HEK293 (cell line): Measurements from ENCODE around the gene HPSE2.

Source experiments
- CTCF ChIA-PET: fragments of 350-600 bp; formaldehyde crosslinking; extraction: SDS; loops from one replicate; lab custom pipeline; 2021; ENCODE audit warnings: antibody characterized with exemption; lab: Yijun Ruan, JAX
- POLR2A ChIA-PET: fragments of 300-600 bp; formaldehyde crosslinking; extraction: SDS; loops from one replicate; lab custom pipeline; 2020; ENCODE audit warnings: antibody characterized with exemption, inconsistent platforms; lab: Yijun Ruan, JAX
- H3K27ac ChIP-seq: fragments of 200-500 bp; sonication (Bioruptor generic); 2 replicates; pipeline ENCODE4 v1.5.1; 2014; ENCODE audit warnings: low read depth, low read length, control low read depth, inconsistent platforms; ENCODE audit errors: extremely low read depth
- H3K36me3 ChIP-seq, 2 experiments: fragments of 200-500 bp in 1 of 2; sonication (Bioruptor generic) in 1 of 2; 1 replicate in 1 of 2; 2 replicates in 1 of 2; pipeline ENCODE4 v1.5.1; 2014 to 2017; ENCODE audit warnings: inconsistent platforms in 2 of 2, low read length in 2 of 2; ENCODE audit not compliant: control insufficient read depth in 2 of 2, insufficient read depth in 1 of 2
- H3K4me1 ChIP-seq: fragments of 200-500 bp; sonication (Bioruptor generic); 2 replicates; pipeline ENCODE4 v1.5.1; 2014; ENCODE audit warnings: mild to moderate bottlenecking, low read length, inconsistent platforms; ENCODE audit not compliant: control insufficient read depth, insufficient read depth
- H3K4me3 ChIP-seq: 2 replicates; pipeline ENCODE4 v1.5.1; 2011; ENCODE audit warnings: low read depth, mild to moderate bottlenecking, control low read depth, low read length, moderate library complexity
- H3K9me3 ChIP-seq: fragments of 200-500 bp; sonication (Bioruptor generic); 2 replicates; pipeline ENCODE4 v1.5.1; 2014; ENCODE audit warnings: low read depth, low read length, inconsistent platforms; ENCODE audit not compliant: control insufficient read depth, insufficient read depth
- HOXD13 ChIP-seq: sonication (generic); formaldehyde crosslinking; IDR thresholded peaks from 2 replicates; pipeline ENCODE4 v1.8.0; 2022; ENCODE audit warnings: missing genetic modification reagents, borderline replicate concordance
- KLF16 ChIP-seq: fragments of 450-650 bp; formaldehyde crosslinking; IDR thresholded peaks from 2 replicates; pipeline ENCODE4 v1.5.1; 2017; ENCODE audit warnings: missing biosample characterization, missing genetic modification characterization
- KLF7 ChIP-seq: fragments of 450-650 bp; formaldehyde crosslinking; IDR thresholded peaks from 2 replicates; pipeline ENCODE4 v1.5.1; 2016; ENCODE audit warnings: missing biosample characterization, missing genetic modification characterization, borderline replicate concordance
- OSR2 ChIP-seq: fragments of 450-650 bp; formaldehyde crosslinking; IDR thresholded peaks from 2 replicates; pipeline ENCODE4 v1.5.1; 2016; ENCODE audit warnings: missing biosample characterization, missing genetic modification characterization
- PRDM4 ChIP-seq: fragments of 450-650 bp; formaldehyde crosslinking; IDR thresholded peaks from 2 replicates; pipeline ENCODE4 v1.5.1; 2017; ENCODE audit warnings: missing biosample characterization, missing genetic modification characterization
- WT1 ChIP-seq: fragments of 450-650 bp; formaldehyde crosslinking; IDR thresholded peaks from 2 replicates; pipeline ENCODE4 v1.5.1; 2016; ENCODE audit warnings: missing biosample characterization, missing genetic modification characterization
- ZBTB20 ChIP-seq: fragments of 450-650 bp; formaldehyde crosslinking; IDR thresholded peaks from 2 replicates; pipeline ENCODE4 v1.5.1; 2016; ENCODE audit warnings: missing biosample characterization, missing genetic modification characterization
- ZFP37 ChIP-seq: fragments of 450-650 bp; formaldehyde crosslinking; IDR thresholded peaks from 2 replicates; pipeline ENCODE4 v1.5.1; 2016; ENCODE audit warnings: missing biosample characterization, missing genetic modification characterization
- ZFP69B ChIP-seq: fragments of 450-650 bp; formaldehyde crosslinking; IDR thresholded peaks from 2 replicates; pipeline ENCODE4 v1.5.1; 2016; ENCODE audit warnings: missing biosample characterization, missing genetic modification characterization
- ZIC2 ChIP-seq: fragments of 450-650 bp; formaldehyde crosslinking; IDR thresholded peaks from 2 replicates; pipeline ENCODE4 v1.5.1; 2016; ENCODE audit warnings: missing biosample characterization, missing genetic modification characterization
- ZNF112 ChIP-seq: fragments of 450-650 bp; formaldehyde crosslinking; IDR thresholded peaks from 2 replicates; pipeline ENCODE4 v1.5.0; 2017; ENCODE audit warnings: missing biosample characterization, missing genetic modification characterization
- ZNF174 ChIP-seq: fragments of 450-650 bp; formaldehyde crosslinking; IDR thresholded peaks from 2 replicates; pipeline ENCODE4 v1.5.0; 2017; ENCODE audit warnings: missing biosample characterization, mild to moderate bottlenecking, missing genetic modification characterization
- ZNF311 ChIP-seq: fragments of 450-650 bp; formaldehyde crosslinking; IDR thresholded peaks from 2 replicates; pipeline ENCODE4 v1.5.1; 2017; ENCODE audit warnings: missing biosample characterization, missing genetic modification characterization, borderline replicate concordance
- ZNF341 ChIP-seq: fragments of 450-650 bp; formaldehyde crosslinking; IDR thresholded peaks from 2 replicates; pipeline ENCODE4; 2016; ENCODE audit warnings: low read depth, missing biosample characterization, missing genetic modification characterization
- ZNF366 ChIP-seq: fragments of 450-650 bp; formaldehyde crosslinking; conservative IDR thresholded peaks from 2 replicates; pipeline ENCODE4 v1.5.1; 2016; ENCODE audit warnings: missing biosample characterization, missing genetic modification characterization
- ZNF654 ChIP-seq: fragments of 450-650 bp; formaldehyde crosslinking; IDR thresholded peaks from 2 replicates; pipeline ENCODE4 v1.5.1; 2016; ENCODE audit warnings: low read depth, missing biosample characterization, missing genetic modification characterization
- ZNF701 ChIP-seq: fragments of 450-650 bp; formaldehyde crosslinking; IDR thresholded peaks from 2 replicates; pipeline ENCODE4 v1.5.1; 2016; ENCODE audit warnings: missing biosample characterization, missing genetic modification characterization
- ZNF747 ChIP-seq: fragments of 450-650 bp; formaldehyde crosslinking; IDR thresholded peaks from 2 replicates; pipeline ENCODE4 v1.5.1; 2016; ENCODE audit warnings: missing biosample characterization, missing genetic modification characterization
- ZNF768 ChIP-seq: fragments of 450-650 bp; formaldehyde crosslinking; IDR thresholded peaks from 2 replicates; pipeline ENCODE4 v1.5.1; 2018; ENCODE audit warnings: missing biosample characterization, mild to moderate bottlenecking, missing genetic modification characterization
- TF ChIP-seq, protein P1 (sequence below): fragments of 450-650 bp; formaldehyde crosslinking; IDR thresholded peaks from 2 replicates; pipeline ENCODE4 v1.5.0; 2017; ENCODE audit warnings: missing biosample characterization, missing genetic modification characterization, borderline replicate concordance
- TF ChIP-seq, protein P2 (sequence below): fragments of 450-650 bp; formaldehyde crosslinking; IDR thresholded peaks from 2 replicates; pipeline ENCODE4 v1.5.1; 2016; ENCODE audit warnings: missing biosample characterization, missing genetic modification characterization, low read depth

The HPSE2 gene

DNA sequence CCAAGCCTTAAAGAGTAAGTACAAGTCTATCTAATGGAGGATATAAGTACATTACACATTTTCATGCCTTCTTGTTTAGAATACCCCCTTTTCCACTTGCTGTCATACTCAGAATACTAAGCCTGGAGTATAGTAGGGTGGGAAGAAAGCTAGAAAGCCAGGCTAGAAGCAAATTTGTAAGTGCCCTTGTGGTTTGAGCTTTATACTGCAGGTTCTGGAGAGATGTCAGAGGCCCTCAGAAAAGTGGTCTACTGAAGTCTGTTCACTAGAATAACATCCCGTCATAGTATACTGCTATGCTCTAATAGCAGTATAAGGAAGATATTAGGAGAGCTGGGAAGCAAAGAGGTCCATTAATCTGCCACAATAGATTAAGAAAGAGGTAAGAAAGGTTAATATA, 62.7 kb downstream of the HPSE2 start (continued):
- TF ChIP-seq PRDM4 (tag by site-specific recombination) (no peak), ZNF341 (tag by site-specific recombination) (no peak), ZNF366 (tag by site-specific recombination) (no peak)
- TF ChIP-seq, all 188 proteins: peak for 0

- TF ChIP-seq ZNF768 (tag by site-specific recombination), result no peak
- peak; percentile 43 for TF ChIP-seq ZNF654 (tag by site-specific recombination)
- CTCF ChIA-PET, result interaction anchor here (0.7 to 1.5 kb wide), 12 partner anchors 17 to 896 kb away, joined by 3 to 5 read pairs (median 3); no protein-coding TSS in a partner anchor
- POLR2A ChIA-PET, result no interaction called here
These were observed 63.4 kb downstream of the HPSE2 start for GRCh38 chr10:99172128-99172738.

GRCh38 chr10:99170116-99170675, 65.5 kb downstream of the HPSE2 start:
- POLR2A ChIA-PET, result no interaction called here

More at GRCh38 chr10:99172128-99172738, 63.4 kb downstream of the HPSE2 start:
- H3K4me3 ChIP-seq, result no peak overlapping the region
- H3K36me3 ChIP-seq, result no peaks in the 10 kb centered on the region
- H3K9me3 ChIP-seq, result no peaks in the 10 kb centered on the region
- no peak overlapping the region for H3K27ac ChIP-seq
- H3K4me1 ChIP-seq, result no peaks in the 10 kb centered on the region

GRCh38 chr10:99161165-99161564, 74.5 kb downstream of the HPSE2 start:
- no peak overlapping the region for H3K27ac ChIP-seq
- no peaks in the 10 kb centered on the region for H3K9me3 ChIP-seq
- TF ChIP-seq ZFP69B (tag by site-specific recombination) (no peak), ZNF747 (tag by site-specific recombination) (no peak), ZNF174 (no peak), ZFP37 (tag by site-specific recombination) (no peak), KLF16 (tag by site-specific recombination) (no peak), ZBTB20 (tag by site-specific recombination) (no peak), OSR2 (tag by site-specific recombination) (no peak), ZNF311 (no peak)
- TF ChIP-seq, protein P1, sequence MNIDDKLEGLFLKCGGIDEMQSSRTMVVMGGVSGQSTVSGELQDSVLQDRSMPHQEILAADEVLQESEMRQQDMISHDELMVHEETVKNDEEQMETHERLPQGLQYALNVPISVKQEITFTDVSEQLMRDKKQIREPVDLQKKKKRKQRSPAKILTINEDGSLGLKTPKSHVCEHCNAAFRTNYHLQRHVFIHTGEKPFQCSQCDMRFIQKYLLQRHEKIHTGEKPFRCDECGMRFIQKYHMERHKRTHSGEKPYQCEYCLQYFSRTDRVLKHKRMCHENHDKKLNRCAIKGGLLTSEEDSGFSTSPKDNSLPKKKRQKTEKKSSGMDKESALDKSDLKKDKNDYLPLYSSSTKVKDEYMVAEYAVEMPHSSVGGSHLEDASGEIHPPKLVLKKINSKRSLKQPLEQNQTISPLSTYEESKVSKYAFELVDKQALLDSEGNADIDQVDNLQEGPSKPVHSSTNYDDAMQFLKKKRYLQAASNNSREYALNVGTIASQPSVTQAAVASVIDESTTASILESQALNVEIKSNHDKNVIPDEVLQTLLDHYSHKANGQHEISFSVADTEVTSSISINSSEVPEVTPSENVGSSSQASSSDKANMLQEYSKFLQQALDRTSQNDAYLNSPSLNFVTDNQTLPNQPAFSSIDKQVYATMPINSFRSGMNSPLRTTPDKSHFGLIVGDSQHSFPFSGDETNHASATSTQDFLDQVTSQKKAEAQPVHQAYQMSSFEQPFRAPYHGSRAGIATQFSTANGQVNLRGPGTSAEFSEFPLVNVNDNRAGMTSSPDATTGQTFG, result no peak
- POLR2A ChIA-PET, result no interaction called here
- no peaks in the 10 kb centered on the region for H3K4me1 ChIP-seq
- H3K36me3 ChIP-seq, result no peaks in the 10 kb centered on the region
- H3K4me3 ChIP-seq, result no peak overlapping the region
- CTCF ChIA-PET, result no interaction called here

More at GRCh38 chr10:99170116-99170675, 65.5 kb downstream of the HPSE2 start:
- Histone ChIP-seq H3K27ac (no peak overlapping the region), H3K4me3 (no peak overlapping the region)
- TF ChIP-seq WT1 (tag by site-specific recombination), result no peak
- no peak for TF ChIP-seq ZIC2 (tag by site-specific recombination)
- no peak for TF ChIP-seq HOXD13 (CRISPR knock-in tag)
- no peak for TF ChIP-seq ZNF701
- no peak for TF ChIP-seq KLF7 (tag by site-specific recombination)
- TF ChIP-seq ZNF112 (tag by site-specific recombination), result no peak
- TF ChIP-seq, protein P2, sequence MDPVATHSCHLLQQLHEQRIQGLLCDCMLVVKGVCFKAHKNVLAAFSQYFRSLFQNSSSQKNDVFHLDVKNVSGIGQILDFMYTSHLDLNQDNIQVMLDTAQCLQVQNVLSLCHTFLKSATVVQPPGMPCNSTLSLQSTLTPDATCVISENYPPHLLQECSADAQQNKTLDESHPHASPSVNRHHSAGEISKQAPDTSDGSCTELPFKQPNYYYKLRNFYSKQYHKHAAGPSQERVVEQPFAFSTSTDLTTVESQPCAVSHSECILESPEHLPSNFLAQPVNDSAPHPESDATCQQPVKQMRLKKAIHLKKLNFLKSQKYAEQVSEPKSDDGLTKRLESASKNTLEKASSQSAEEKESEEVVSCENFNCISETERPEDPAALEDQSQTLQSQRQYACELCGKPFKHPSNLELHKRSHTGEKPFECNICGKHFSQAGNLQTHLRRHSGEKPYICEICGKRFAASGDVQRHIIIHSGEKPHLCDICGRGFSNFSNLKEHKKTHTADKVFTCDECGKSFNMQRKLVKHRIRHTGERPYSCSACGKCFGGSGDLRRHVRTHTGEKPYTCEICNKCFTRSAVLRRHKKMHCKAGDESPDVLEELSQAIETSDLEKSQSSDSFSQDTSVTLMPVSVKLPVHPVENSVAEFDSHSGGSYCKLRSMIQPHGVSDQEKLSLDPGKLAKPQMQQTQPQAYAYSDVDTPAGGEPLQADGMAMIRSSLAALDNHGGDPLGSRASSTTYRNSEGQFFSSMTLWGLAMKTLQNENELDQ, result no peak
- TF ChIP-seq ZFP69B (tag by site-specific recombination), result no peak
- TF ChIP-seq, all 188 proteins: peak for 0
- CTCF ChIA-PET, result no interaction called here
- H3K4me1 ChIP-seq, result no peaks in the 10 kb centered on the region
- no peaks in the 10 kb centered on the region for H3K9me3 ChIP-seq
- H3K36me3 ChIP-seq, result no peaks in the 10 kb centered on the region
